Osteoblast (primary cell): ENCODE data around the gene CLDND1. TPM values are rescaled to one million over a fixed set of nuclear protein-coding genes. Genes with fewer than 3 reads are reported as not detected.
A peak's percentile ranks its signal among the peaks of the same experiment; 100 is the strongest.

Experiments
- DNase-seq: peaks from one replicate; pipeline ENCODE4 v3.0.0; 2011; ENCODE audit warnings: low spot score, mixed read lengths; ENCODE audit not compliant: insufficient read length; ENCODE audit errors: missing footprints
- H2AFZ ChIP-seq: 2 replicates; pipeline ENCODE4 v1.6.0; 2011; ENCODE audit warnings: mild to moderate bottlenecking, low read length
- H3K27ac ChIP-seq: 2 replicates; pipeline ENCODE4 v1.5.1; 2011; ENCODE audit warnings: mild to moderate bottlenecking, low read depth, low read length, moderate library complexity
- H3K27me3 ChIP-seq: 2 replicates; pipeline ENCODE4 v1.6.0; 2012; ENCODE audit warnings: mild to moderate bottlenecking, control low read depth, inconsistent platforms, low read length, moderate library complexity; ENCODE audit not compliant: insufficient read depth
- H3K36me3 ChIP-seq: 2 replicates; pipeline ENCODE4 v1.5.1; 2011; ENCODE audit warnings: mild to moderate bottlenecking, low read length, control low read depth, moderate library complexity; ENCODE audit not compliant: insufficient read depth
- H3K4me1 ChIP-seq: 2 replicates; pipeline ENCODE4 v1.5.1; 2011; ENCODE audit warnings: mild to moderate bottlenecking, low read length, control low read depth, moderate library complexity; ENCODE audit not compliant: insufficient read depth
- H3K4me2 ChIP-seq: 2 replicates; pipeline ENCODE4 v1.6.0; 2011; ENCODE audit warnings: mild to moderate bottlenecking, low read length; ENCODE audit not compliant: insufficient read depth
- H3K4me3 ChIP-seq: fragments of 200-600 bp; sonication (generic); 3 replicates; pipeline ENCODE4 v1.5.1; 2012; ENCODE audit warnings: mild to moderate bottlenecking, low read length, inconsistent platforms; ENCODE audit not compliant: insufficient read depth
- H3K79me2 ChIP-seq: 2 replicates; pipeline ENCODE4 v1.6.0; 2012; ENCODE audit warnings: mild to moderate bottlenecking, low read length, control low read depth, inconsistent platforms; ENCODE audit not compliant: insufficient read depth
- H3K9me3 ChIP-seq: 2 replicates; pipeline ENCODE4 v1.5.1; 2011; ENCODE audit warnings: low read depth, low read length, control low read depth
- H4K20me1 ChIP-seq: 2 replicates; pipeline ENCODE4 v1.6.0; 2012; ENCODE audit warnings: mild to moderate bottlenecking, low read length, control low read depth; ENCODE audit not compliant: insufficient read depth
- CTCF ChIP-seq: IDR thresholded peaks from 2 replicates; pipeline ENCODE4 v1.5.1; 2011; ENCODE audit warnings: mild to moderate bottlenecking, low read depth, low read length, moderate library complexity; ENCODE audit errors: extremely low read depth
- total RNA-seq: library from RNA; depleted of rRNA; stranded (reverse); fragments of >200 nt; gene quantifications from 2 replicates; pipeline ENCODE4 v1.2.3, GENCODE V29; 2012

CLDND1 gene
- total RNA-seq: 59.2 and 74.2 TPM in 2 replicates

DNA sequence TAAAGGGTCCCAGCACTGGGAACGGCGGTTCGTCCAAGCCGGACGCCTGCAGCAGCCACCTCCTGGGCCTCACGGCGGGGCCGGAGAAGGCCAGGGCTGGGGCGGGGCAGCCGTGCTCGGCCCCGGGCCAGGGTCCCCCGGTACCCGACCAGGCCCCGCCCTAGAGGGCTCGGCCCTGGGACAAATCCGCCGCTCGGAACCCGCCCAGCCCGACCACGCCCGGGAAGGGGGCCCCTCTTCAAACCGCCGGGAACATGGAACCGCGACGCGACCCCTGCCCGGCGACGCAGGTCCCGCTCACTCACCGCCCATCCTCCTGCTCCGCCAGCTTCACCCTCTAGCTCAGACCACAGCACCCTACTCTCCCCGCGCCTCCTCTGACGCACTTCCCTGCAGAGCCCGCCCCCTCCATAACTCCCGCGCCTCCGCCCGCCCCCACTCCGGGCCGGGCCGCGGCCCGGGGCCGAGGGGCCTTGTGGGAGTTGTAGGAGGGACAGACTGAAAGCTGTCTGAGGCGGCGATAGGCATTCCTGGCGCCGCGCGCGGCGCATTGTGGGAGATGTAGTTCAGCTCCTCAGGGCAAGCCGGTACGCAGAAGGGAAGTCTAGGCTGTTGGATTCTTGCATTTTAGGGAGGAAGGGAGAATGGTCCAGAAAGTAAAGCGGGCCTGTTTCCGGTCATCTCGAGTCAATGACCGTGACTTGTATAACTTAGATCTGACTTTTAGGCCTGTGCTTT, at the start of gene CLDND1:
CLDND1 (minus strand) TSS at position 359 of the 738 bp plus-strand sequence. CDS start 1,478 bp downstream, outside the sequence.
- peak within 1 kb of the TSS; percentile 79 for H3K4me3 ChIP-seq
- peak within 1 kb of the TSS; percentile 97 for H2AFZ ChIP-seq
- peak within 1 kb of the TSS; percentile 90 for H3K4me2 ChIP-seq
- no peaks in the 10 kb centered on the region for H3K9me3 ChIP-seq
- peaks cover 4% of the 10 kb centered on the region for H3K27me3 ChIP-seq
- H3K79me2 ChIP-seq: peaks cover 45% of the 10 kb centered on the region
- H3K4me1 ChIP-seq: peaks cover 5% of the 10 kb centered on the region
- peaks cover 6% of the 10 kb centered on the region for H4K20me1 ChIP-seq
- TF ChIP-seq CTCF: no peak
- H3K27ac ChIP-seq: peak within 1 kb of the TSS; percentile 86
- peak; percentile 99 for DNase-seq
- H3K36me3 ChIP-seq: peaks cover 13% of the 10 kb centered on the region

- H2AFZ ChIP-seq: no peak overlapping the region
- DNase-seq: no peak
- H4K20me1 ChIP-seq: no peaks in the 10 kb centered on the region
- H3K27ac ChIP-seq: no peak overlapping the region
- H3K9me3 ChIP-seq: no peaks in the 10 kb centered on the region
- no peaks in the 10 kb centered on the region for H3K27me3 ChIP-seq
- H3K79me2 ChIP-seq: no peaks in the 10 kb centered on the region
- TF ChIP-seq CTCF: no peak
- no peak overlapping the region for H3K4me2 ChIP-seq
- no peaks in the 10 kb centered on the region for H3K36me3 ChIP-seq
- H3K4me3 ChIP-seq: no peak overlapping the region
- H3K4me1 ChIP-seq: no peaks in the 10 kb centered on the region
These were observed 45.7 kb upstream of the CLDND1 start for GRCh38 chr3:98568402-98568801.

DNA sequence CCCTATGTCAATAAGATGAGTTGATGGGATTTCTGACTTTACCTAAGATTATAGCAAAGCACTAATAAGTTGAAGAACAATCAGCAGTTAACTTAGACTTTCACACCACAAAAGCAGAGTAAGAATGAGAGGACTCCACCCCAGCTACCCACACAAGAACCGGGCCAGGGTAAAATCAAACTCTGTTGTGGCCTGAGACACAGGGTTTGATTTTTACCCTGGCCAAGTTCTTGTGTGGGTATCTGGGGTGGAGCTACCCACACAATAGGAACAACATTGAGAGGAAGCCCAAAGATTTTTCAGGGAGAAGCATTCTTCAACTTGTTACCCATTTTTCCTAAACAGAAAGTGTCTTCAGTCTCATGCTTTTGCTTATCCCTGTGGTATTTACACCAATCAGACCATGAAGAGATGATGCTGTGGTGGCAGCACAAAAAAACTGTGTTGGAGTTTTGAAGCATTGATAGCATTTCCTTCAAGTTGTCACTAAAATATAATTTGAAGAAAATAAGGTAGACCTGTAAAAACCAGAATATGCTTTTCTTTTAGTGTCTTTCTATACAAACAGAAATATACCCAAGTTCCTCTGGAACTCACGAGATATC, 45.1 kb upstream of the CLDND1 start:
- DNase-seq: no peak
- H3K4me2 ChIP-seq: no peak overlapping the region
- H2AFZ ChIP-seq: no peak overlapping the region
- TF ChIP-seq CTCF: no peak
- H3K27ac ChIP-seq: no peak overlapping the region
- H3K36me3 ChIP-seq: no peaks in the 10 kb centered on the region
- H4K20me1 ChIP-seq: no peaks in the 10 kb centered on the region
- H3K27me3 ChIP-seq: no peaks in the 10 kb centered on the region
- no peaks in the 10 kb centered on the region for H3K4me1 ChIP-seq
- no peaks in the 10 kb centered on the region for H3K9me3 ChIP-seq
- H3K79me2 ChIP-seq: no peaks in the 10 kb centered on the region
- no peak overlapping the region for H3K4me3 ChIP-seq

DNA sequence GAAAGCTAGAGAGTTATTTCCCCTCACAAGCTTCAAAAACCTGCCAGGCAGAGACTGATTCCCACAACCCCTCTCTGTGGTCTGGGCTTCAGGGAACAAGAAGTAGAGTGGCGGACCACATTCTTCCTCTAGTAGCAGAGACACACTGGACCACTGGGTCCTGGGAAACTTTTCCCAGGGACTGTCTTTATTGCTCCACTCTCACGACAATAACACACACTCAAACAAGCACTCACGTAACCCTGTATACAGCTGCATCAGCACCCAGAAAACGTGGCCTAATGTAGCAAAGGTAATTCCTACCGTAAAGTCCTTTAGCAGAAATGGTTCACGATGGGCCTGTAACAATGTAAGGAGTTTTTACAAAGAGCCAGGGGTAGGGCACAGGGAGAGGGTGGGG, 43.1 kb upstream of the CLDND1 start:
- H4K20me1 ChIP-seq: no peaks in the 10 kb centered on the region
- H3K9me3 ChIP-seq: no peaks in the 10 kb centered on the region
- H3K79me2 ChIP-seq: no peaks in the 10 kb centered on the region
- no peak for DNase-seq
- H3K4me2 ChIP-seq: no peak overlapping the region
- H3K36me3 ChIP-seq: no peaks in the 10 kb centered on the region
- H2AFZ ChIP-seq: no peak overlapping the region
- no peak overlapping the region for H3K4me3 ChIP-seq
- H3K4me1 ChIP-seq: peaks cover 4% of the 10 kb centered on the region
- no peak overlapping the region for H3K27ac ChIP-seq
- H3K27me3 ChIP-seq: no peaks in the 10 kb centered on the region
- TF ChIP-seq CTCF: no peak
